Lung (tissue), 12 donors: Measurements from ENCODE around the gene ASAP2. TPM values are rescaled to one million over a fixed set of nuclear protein-coding genes. Genes with fewer than 3 reads are reported as not detected.

Experiments used
- ATAC-seq: fragments of 200-7000 bp; cut with Tn5 transposase; one replicate; pipeline ENCODE4 v1.9.1; 2020; ENCODE audit warnings: moderate number of reproducible peaks; ENCODE audit not compliant: insufficient read depth, low FRiP score
- DNase-seq, 3 donors: peaks; one replicate each; pipeline ENCODE4 v3.0.0-alpha.2; 2013 to 2017
- H3K27ac ChIP-seq, 2 donors: one replicate each; pipeline ENCODE4 v1.5.1; 2013; ENCODE audit warnings: mild to moderate bottlenecking in 2 of 2, moderate library complexity in 2 of 2, control low read depth in 1 of 2, inconsistent platforms in 1 of 2, low read depth in 1 of 2, low read length in 1 of 2
- H3K27me3 ChIP-seq, 3 donors: one replicate each; pipeline ENCODE4 v1.5.1; 2013; ENCODE audit warnings: low read length in 2 of 3; ENCODE audit not compliant: control insufficient read depth in 3 of 3, insufficient read depth in 3 of 3
- H3K36me3 ChIP-seq, 4 donors: one replicate each; pipeline ENCODE4 v1.5.1; 2013; ENCODE audit warnings: low read length in 4 of 4, mild to moderate bottlenecking in 1 of 4, moderate library complexity in 1 of 4; ENCODE audit not compliant: control insufficient read depth in 4 of 4, insufficient read depth in 4 of 4
- H3K4me1 ChIP-seq, 5 donors: one replicate each; pipeline ENCODE4 v1.5.1; 2013; ENCODE audit warnings: low read length in 5 of 5, mild to moderate bottlenecking in 2 of 5, moderate library complexity in 1 of 5; ENCODE audit not compliant: control insufficient read depth in 5 of 5, insufficient read depth in 5 of 5
- H3K4me3 ChIP-seq: one replicate; pipeline ENCODE4 v1.5.1; 2013; ENCODE audit warnings: mild to moderate bottlenecking, control low read depth, moderate library complexity
- H3K9ac ChIP-seq, 2 donors: one replicate each; pipeline ENCODE4 v1.5.1; 2013; ENCODE audit warnings: low read length in 2 of 2, control low read depth in 1 of 2; ENCODE audit not compliant: insufficient read depth in 1 of 2
- H3K9me3 ChIP-seq, 4 donors: one replicate each; pipeline ENCODE4 v1.5.1; 2013; ENCODE audit warnings: low read length in 3 of 4, mild to moderate bottlenecking in 1 of 4, moderate library complexity in 1 of 4; ENCODE audit not compliant: control insufficient read depth in 4 of 4, insufficient read depth in 3 of 4
- WGBS, 2 donors: extraction: QIAGEN DNeasy Blood & Tissue Kit; methylation state at CpG; one replicate each; pipeline ENCODE4 v1.1.7; 2013; 5-methylcytosine and 5-hydroxymethylcytosine counted together
- polyA plus RNA-seq, 2 donors: library from polyadenylated mRNA; stranded (reverse); fragments of 200-250 nt; gene quantifications; one replicate each; pipeline ENCODE4 v1.2.1, GENCODE V29; 2013
- total RNA-seq, 2 donors: library from RNA; depleted of rRNA in 1 of 2; stranded (reverse); fragments of >200 nt in 1 of 2; gene quantifications; one replicate each; pipeline ENCODE4 v1.2.1, GENCODE V29; 2014 to 2021
- TF ChIP-seq, protein P1 (sequence below): IDR thresholded peaks from 2 replicates; pipeline ENCODE4 v1.5.1; 2012; ENCODE audit warnings: mild to moderate bottlenecking; ENCODE audit errors: control extremely low read depth, extremely low read depth
- donor health status: control.
- donor health status: control.
- donor health status: Bipolar disorder and iron deficiency.
- donor health status: healthy.
- donor health status: DM: yes; HTN: yes; CAD: no.

The ASAP2 gene
- total and polyA plus RNA-seq, 4 donors, result 7.4 to 30.9 (median 17.0) TPM

DNA sequence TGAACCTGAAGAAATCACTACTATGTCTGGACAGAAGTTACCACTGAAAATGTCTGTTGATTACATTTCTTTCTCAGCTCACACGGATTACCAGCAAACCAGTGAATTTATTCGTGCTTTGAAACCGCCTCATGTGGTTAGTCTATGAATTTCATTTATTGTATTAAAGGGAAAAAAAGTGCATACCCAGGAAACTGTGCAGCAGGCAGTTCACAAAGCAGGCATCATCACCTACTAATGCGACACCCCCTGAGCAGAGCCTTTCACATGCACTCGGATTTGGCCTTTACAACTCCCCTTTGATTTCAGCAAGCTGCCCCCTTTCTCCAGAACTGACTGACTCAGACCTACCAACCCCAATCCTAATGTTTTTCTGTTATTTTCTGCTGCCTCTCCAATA is 236.9 kb downstream of the ASAP2 start:
- Histone ChIP-seq H3K36me3 (peaks cover 18 to 37% (median 30%) of the 10 kb centered on the region in 4 donors), H3K9me3 (no peaks in the 10 kb centered on the region), H3K27ac (no peak overlapping the region), H3K4me1 (no peaks in the 10 kb centered on the region), H3K27me3 (no peaks in the 10 kb centered on the region), H3K4me3 (no peak overlapping the region), H3K9ac (no peak overlapping the region)
- TF ChIP-seq, protein P1, sequence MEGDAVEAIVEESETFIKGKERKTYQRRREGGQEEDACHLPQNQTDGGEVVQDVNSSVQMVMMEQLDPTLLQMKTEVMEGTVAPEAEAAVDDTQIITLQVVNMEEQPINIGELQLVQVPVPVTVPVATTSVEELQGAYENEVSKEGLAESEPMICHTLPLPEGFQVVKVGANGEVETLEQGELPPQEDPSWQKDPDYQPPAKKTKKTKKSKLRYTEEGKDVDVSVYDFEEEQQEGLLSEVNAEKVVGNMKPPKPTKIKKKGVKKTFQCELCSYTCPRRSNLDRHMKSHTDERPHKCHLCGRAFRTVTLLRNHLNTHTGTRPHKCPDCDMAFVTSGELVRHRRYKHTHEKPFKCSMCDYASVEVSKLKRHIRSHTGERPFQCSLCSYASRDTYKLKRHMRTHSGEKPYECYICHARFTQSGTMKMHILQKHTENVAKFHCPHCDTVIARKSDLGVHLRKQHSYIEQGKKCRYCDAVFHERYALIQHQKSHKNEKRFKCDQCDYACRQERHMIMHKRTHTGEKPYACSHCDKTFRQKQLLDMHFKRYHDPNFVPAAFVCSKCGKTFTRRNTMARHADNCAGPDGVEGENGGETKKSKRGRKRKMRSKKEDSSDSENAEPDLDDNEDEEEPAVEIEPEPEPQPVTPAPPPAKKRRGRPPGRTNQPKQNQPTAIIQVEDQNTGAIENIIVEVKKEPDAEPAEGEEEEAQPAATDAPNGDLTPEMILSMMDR, result no peak
- no peak for DNase-seq
- ATAC-seq, result no peak
- WGBS, 2 donors, result 90 to 98% methylated on average over 5 of the region's 5 CpGs

DNA sequence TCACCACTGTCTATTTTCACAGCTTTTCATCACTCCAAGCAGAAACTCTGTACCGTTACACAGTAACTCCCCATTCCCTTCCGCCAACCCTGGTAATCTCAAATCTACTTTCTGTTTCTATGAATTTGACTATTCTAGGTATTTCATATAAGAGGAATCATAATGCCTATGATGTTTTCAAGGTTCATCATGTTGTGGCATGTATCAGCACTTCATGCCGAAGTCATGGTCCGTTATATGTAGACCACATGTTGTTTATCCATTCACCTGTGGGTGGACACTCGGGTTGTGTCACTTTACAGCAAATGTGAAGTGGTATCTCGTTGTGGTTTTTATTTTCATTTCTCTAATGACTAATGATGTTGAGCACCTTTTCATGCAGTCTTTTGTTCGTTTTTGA is 238.5 kb downstream of the ASAP2 start:
- Histone ChIP-seq H3K4me1 (no peaks in the 10 kb centered on the region), H3K27ac (no peak overlapping the region), H3K9me3 (no peaks in the 10 kb centered on the region), H3K36me3 (peaks cover 18 to 33% (median 28%) of the 10 kb centered on the region in 4 donors), H3K27me3 (no peaks in the 10 kb centered on the region), H3K9ac (no peak overlapping the region), H3K4me3 (no peak overlapping the region)
- WGBS, 2 donors, result 87 to 88% methylated on average over 7 of the region's 7 CpGs
- DNase-seq (no peak), ATAC-seq (no peak)
- TF ChIP-seq, protein P1, result no peak

DNA sequence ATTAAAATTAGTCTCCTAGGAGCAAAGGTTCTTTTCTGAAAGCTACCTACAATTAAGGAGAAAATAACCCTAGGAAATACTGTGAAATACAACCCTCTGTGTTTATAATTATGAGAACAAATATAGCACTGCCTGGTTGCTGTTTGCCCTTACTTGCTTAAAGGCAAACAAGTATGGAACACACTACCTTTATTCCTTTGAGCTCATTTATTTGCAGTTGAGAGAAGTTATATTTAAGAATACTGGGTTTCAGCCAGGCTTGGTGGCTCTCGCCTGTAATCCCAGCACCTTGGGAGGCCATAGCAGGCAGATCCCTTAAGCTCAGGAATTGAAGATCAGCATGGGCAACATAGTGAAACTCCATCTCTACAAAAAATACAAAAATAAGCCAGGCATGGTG is 244.6 kb downstream of the ASAP2 start:
- no peak overlapping the region for H3K4me3 ChIP-seq
- no peaks in the 10 kb centered on the region for H3K9me3 ChIP-seq
- 96 to 100% methylated on average over 1 of the region's 1 CpG for WGBS, 2 donors
- DNase-seq, result no peak
- H3K4me1 ChIP-seq, result no peaks in the 10 kb centered on the region
- H3K9ac ChIP-seq, result no peak overlapping the region
- peaks cover 3 to 28% (median 8%) of the 10 kb centered on the region in 4 donors for H3K36me3 ChIP-seq
- ATAC-seq, result no peak
- H3K27me3 ChIP-seq, result no peaks in the 10 kb centered on the region
- H3K27ac ChIP-seq, result no peak overlapping the region
- TF ChIP-seq, protein P1, result no peak

Other genes starting within 250 kb of the ASAP2 start
- gene MBOAT2, start 203.1 kb upstream of the ASAP2 start, total RNA-seq, result 10 to 100 TPM; 23.0 to 72.9 TPM
- 10 to 100 TPM in 1 of 2 donors, 1 to 10 TPM in 1; 9.0 to 10.5 TPM for gene MBOAT2, start 203.1 kb upstream of the ASAP2 start, polyA plus RNA-seq
- 10 to 100 TPM; 32.4 to 75.6 TPM for gene ITGB1BP1, start 216.7 kb downstream of the ASAP2 start, total RNA-seq
- gene ITGB1BP1, start 216.7 kb downstream of the ASAP2 start, polyA plus RNA-seq, result 100 to 1,000 TPM in 1 of 2 donors, 10 to 100 TPM in 1; 49.7 to 100 TPM
- 10 to 100 TPM; 23.7 to 25.9 TPM for gene CPSF3, start 216.8 kb downstream of the ASAP2 start, total RNA-seq
- gene CPSF3, start 216.8 kb downstream of the ASAP2 start, polyA plus RNA-seq, result 10 to 100 TPM; 15.6 to 17.8 TPM